SK-N-SH (cell line): Measurements from ENCODE around the gene VPS4B. TPM values are rescaled to one million over a fixed set of nuclear protein-coding genes. Genes with fewer than 3 reads are reported as not detected.

Experiments used
- CTCF ChIA-PET: fragments of 300-600, 350-600 bp; formaldehyde crosslinking; extraction: SDS; loops from one replicate; lab custom pipeline; 2021; lab: Yijun Ruan, JAX
- POLR2A ChIA-PET: fragments of 350-600 bp; sonication (Branson Sonifier 250); formaldehyde crosslinking; extraction: SDS; loops from one replicate; lab custom pipeline; 2020; ENCODE audit warnings: antibody characterized with exemption, inconsistent platforms; lab: Yijun Ruan, JAX
- DNase-seq: peaks from one replicate; pipeline ENCODE4 v3.0.0; 2012
- H2AFZ ChIP-seq: fragments of 200-600 bp; sonication (generic); 2 replicates; pipeline ENCODE4 v1.8.1; 2016; ENCODE audit warnings: antibody characterized with exemption, mild to moderate bottlenecking, low read depth
- H3F3A ChIP-seq: fragments of 200-600 bp; sonication (generic); replicated peaks from 2 replicates; pipeline ENCODE3; 2016; ENCODE audit warnings: antibody characterized with exemption, mild to moderate bottlenecking; ENCODE audit not compliant: insufficient read depth
- H3K27ac ChIP-seq, 2 experiments: fragments of 200-500 bp in 1 of 2; fragments of 200-600 bp in 1 of 2; sonication (Bioruptor generic) in 1 of 2; sonication (generic), shearing (Covaris generic) in 1 of 2; 2 replicates each; pipeline versions ENCODE4 v1.5.1 to v1.6.1; 2014 to 2016; ENCODE audit warnings: low read depth in 2 of 2, inconsistent platforms in 1 of 2, low read length in 1 of 2, mild to moderate bottlenecking in 1 of 2, mixed read lengths in 1 of 2
- H3K27me3 ChIP-seq: fragments of 200-600 bp; sonication (generic), shearing (Covaris generic); 2 replicates; pipeline ENCODE4 v1.6.1; 2016; ENCODE audit warnings: mixed run types; ENCODE audit not compliant: insufficient read depth
- H3K36me3 ChIP-seq, 2 experiments: fragments of 200-500 bp in 1 of 2; fragments of 200-600 bp in 1 of 2; sonication (Bioruptor generic) in 1 of 2; sonication (generic) in 1 of 2; replicated peaks in 1 of 2; 2 replicates each; pipeline versions ENCODE3 to v1.5.1; 2014 to 2016; ENCODE audit warnings: low read length in 1 of 2, mild to moderate bottlenecking in 1 of 2; ENCODE audit not compliant: insufficient read depth in 2 of 2, control insufficient read depth in 1 of 2
- H3K4me1 ChIP-seq, 2 experiments: fragments of 200-500 bp in 1 of 2; fragments of 200-600 bp in 1 of 2; sonication (Bioruptor generic) in 1 of 2; sonication (generic), shearing (Covaris generic) in 1 of 2; 2 replicates each; pipeline versions ENCODE4 v1.5.1 to v1.6.1; 2014 to 2016; ENCODE audit warnings: low read depth in 1 of 2, low read length in 1 of 2, mixed run types in 1 of 2; ENCODE audit not compliant: insufficient read depth in 2 of 2, control insufficient read depth in 1 of 2
- H3K4me2 ChIP-seq: fragments of 200-600 bp; sonication (generic), shearing (Covaris generic); 2 replicates; pipeline ENCODE4 v1.6.1; 2017; ENCODE audit warnings: mixed run types
- H3K4me3 ChIP-seq, 2 experiments: fragments of 200-500 bp in 1 of 2; fragments of 200-600 bp in 1 of 2; sonication (Bioruptor generic) in 1 of 2; sonication (generic), shearing (Covaris generic) in 1 of 2; 2 replicates each; pipeline versions ENCODE4 v1.5.1 to v1.8.1; 2014 to 2016; ENCODE audit warnings: low read depth in 2 of 2, inconsistent platforms in 1 of 2, low read length in 1 of 2, mild to moderate bottlenecking in 1 of 2, mixed read lengths in 1 of 2, moderate library complexity in 1 of 2
- H3K79me2 ChIP-seq: fragments of 200-600 bp; sonication (generic); 2 replicates; pipeline ENCODE4 v1.8.1; 2017; ENCODE audit warnings: mild to moderate bottlenecking; ENCODE audit not compliant: insufficient read depth
- H3K9ac ChIP-seq: fragments of 200-600 bp; sonication (generic); 2 replicates; pipeline ENCODE4 v1.6.1; 2017; ENCODE audit warnings: mixed run types
- H3K9me2 ChIP-seq: fragments of 200-600 bp; sonication (generic); 2 replicates; pipeline ENCODE4 v1.6.1; 2017; ENCODE audit warnings: mixed run types
- H3K9me3 ChIP-seq: fragments of 200-600 bp; sonication (generic); 2 replicates; pipeline ENCODE4 v1.6.1; 2017; ENCODE audit warnings: mixed run types, mild to moderate bottlenecking, moderate library complexity
- H4K20me1 ChIP-seq: fragments of 200-600 bp; sonication (generic); 2 replicates; pipeline ENCODE4 v1.6.1; 2017; ENCODE audit warnings: mild to moderate bottlenecking, mixed run types; ENCODE audit not compliant: insufficient read depth
- CTCF ChIP-seq: fragments of 200-600 bp; sonication (generic); IDR thresholded peaks from 2 replicates; pipeline ENCODE4 v1.6.1; 2017; ENCODE audit warnings: antibody characterized with exemption, mild to moderate bottlenecking, moderate library complexity
- ELF1 ChIP-seq: IDR thresholded peaks from 2 replicates; pipeline ENCODE4 v1.4.0; 2012
- EZH2phosphoT487 ChIP-seq: fragments of 200-600 bp; sonication (generic); IDR thresholded peaks from 2 replicates; pipeline ENCODE4 v1.6.1; 2017; ENCODE audit warnings: low read depth, mixed run types, mild to moderate bottlenecking, antibody characterized with exemption, moderate library complexity, borderline replicate concordance
- FOSL2 ChIP-seq: IDR thresholded peaks from 2 replicates; pipeline ENCODE4 v1.4.0; 2012; ENCODE audit warnings: low read depth, mild to moderate bottlenecking, moderate library complexity, borderline replicate concordance
- FOXJ3 ChIP-seq: sonication (generic); formaldehyde crosslinking; IDR thresholded peaks from 2 replicates; pipeline ENCODE4 v1.5.1; 2020; ENCODE audit warnings: mild to moderate bottlenecking, missing genetic modification reagents
- FOXM1 ChIP-seq: IDR thresholded peaks from 2 replicates; pipeline ENCODE4 v1.4.0; 2012; ENCODE audit warnings: low read depth, mild to moderate bottlenecking
- GATA2 ChIP-seq: sonication (generic); formaldehyde crosslinking; IDR thresholded peaks from 2 replicates; pipeline ENCODE4 v1.5.0; 2020; ENCODE audit warnings: mild to moderate bottlenecking, missing genetic modification reagents
- JUND ChIP-seq: IDR thresholded peaks from 2 replicates; pipeline ENCODE4 v1.4.0; 2012
- MAX ChIP-seq: IDR thresholded peaks from 2 replicates; pipeline ENCODE4 v1.4.0; 2012; ENCODE audit warnings: low read depth
- MEF2A ChIP-seq: IDR thresholded peaks from 2 replicates; pipeline ENCODE4 v1.4.0; 2012; ENCODE audit warnings: low read depth, borderline replicate concordance
- NFIC ChIP-seq: IDR thresholded peaks from 2 replicates; pipeline ENCODE4 v1.4.0; 2012; ENCODE audit warnings: borderline replicate concordance
- NRF1 ChIP-seq: IDR thresholded peaks from 2 replicates; pipeline ENCODE4 v1.6.1; 2012; ENCODE audit warnings: low read depth, mild to moderate bottlenecking, low read length
- PBX3 ChIP-seq: IDR thresholded peaks from 2 replicates; pipeline ENCODE4; 2012
- POLR2AphosphoS5 ChIP-seq: IDR thresholded peaks from 2 replicates; pipeline ENCODE4 v1.6.1; 2012; ENCODE audit warnings: low read depth, low read length
- RXRA ChIP-seq: IDR thresholded peaks from 2 replicates; pipeline ENCODE4 v1.4.0; 2012; ENCODE audit warnings: low read depth, mild to moderate bottlenecking, borderline replicate concordance
- TAF1 ChIP-seq: IDR thresholded peaks from 2 replicates; pipeline ENCODE4 v1.6.1; 2012; ENCODE audit warnings: low read depth, mild to moderate bottlenecking, low read length, moderate library complexity, borderline replicate concordance
- TCF12 ChIP-seq: IDR thresholded peaks from 2 replicates; pipeline ENCODE4 v1.4.0; 2012
- TEAD4 ChIP-seq: IDR thresholded peaks from 2 replicates; pipeline ENCODE4 v1.4.0; 2012; ENCODE audit warnings: mild to moderate bottlenecking, borderline replicate concordance; ENCODE audit not compliant: insufficient read depth
- USF1 ChIP-seq: IDR thresholded peaks from 2 replicates; pipeline ENCODE4 v1.4.0; 2012; ENCODE audit warnings: low read depth, borderline replicate concordance
- USF2 ChIP-seq: fragments of 150-350 bp; IDR thresholded peaks from 2 replicates; pipeline ENCODE4 v1.6.1; 2017; ENCODE audit warnings: antibody characterized with exemption, low read length, low read depth, borderline replicate concordance
- YY1 ChIP-seq: IDR thresholded peaks from 2 replicates; pipeline ENCODE4 v1.4.0; 2012; ENCODE audit warnings: low read depth, mild to moderate bottlenecking
- WGBS: methylation state at CpG from one replicate; pipeline ENCODE4 v1.1.6; 2017; ENCODE audit warnings: low lambda C conversion rate; 5-methylcytosine and 5-hydroxymethylcytosine counted together
- polyA plus RNA-seq, 3 experiments: library from polyadenylated mRNA; depleted of rRNA; stranded (reverse); fragments of >200 nt; gene quantifications; 2 replicates each; pipeline ENCODE4 v1.2.3, GENCODE V29; 2012

The VPS4B gene
- polyA plus RNA-seq, 1 of the 3 experiments (the other 2 are of a cell fraction) = 15.0 TPM

- TF ChIP-seq POLR2AphosphoS5 = no peak
- no peak for TF ChIP-seq RXRA
- no peak for TF ChIP-seq GATA2 (CRISPR knock-in tag)
- no peak for TF ChIP-seq YY1
Measured at GRCh38 chr18:63376538-63376937, 45.7 kb downstream of the VPS4B start (continued).

- Histone ChIP-seq H4K20me1 (no peaks in the 10 kb centered on the region), H3K9me2 (no peaks in the 10 kb centered on the region), H2AFZ (no peak overlapping the region), H3K79me2 (no peaks in the 10 kb centered on the region), H3K4me2 (no peak overlapping the region), H3K9ac (no peak overlapping the region), H3K4me1 (peaks cover 0 to 16% of the 10 kb centered on the region in 2 experiments; a peak in 1 of 4 replicates), H3K9me3 (no peaks in the 10 kb centered on the region), H3K27me3 (no peaks in the 10 kb centered on the region), H3K4me3 (no peak overlapping the region), H3F3A (peaks cover 11% of the 10 kb centered on the region), H3K27ac (no peak overlapping the region), H3K36me3 (no peaks in the 10 kb centered on the region)
- POLR2A ChIA-PET = no interaction called here
- TF ChIP-seq FOSL2 = no peak
- no peak for TF ChIP-seq RXRA
- no peak for TF ChIP-seq USF1
- no peak for TF ChIP-seq TEAD4
- TF ChIP-seq ELF1 = no peak
- no peak for TF ChIP-seq NFIC
- WGBS = 89% methylated on average over 1 of the region's 1 CpG
- CTCF ChIA-PET = no interaction called here
- DNase-seq = no peak
Measured at GRCh38 chr18:63374540-63374939, 47.7 kb downstream of the VPS4B start.

- CTCF ChIA-PET = interaction anchor here (1.2 kb wide), 1 partner anchor 9 kb away, joined by 4 read pairs; no protein-coding TSS in a partner anchor
Measured at GRCh38 chr18:63373161-63373560, 49.1 kb downstream of the VPS4B start.

More at GRCh38 chr18:63373161-63373560, 49.1 kb downstream of the VPS4B start:
- Histone ChIP-seq H3K27me3 (no peaks in the 10 kb centered on the region), H3K27ac (no peak overlapping the region), H3K36me3 (no peaks in the 10 kb centered on the region), H3K9me3 (no peaks in the 10 kb centered on the region), H3K9ac (no peak overlapping the region), H3K4me1 (peaks cover 0 to 5% of the 10 kb centered on the region in 2 experiments; a peak in 1 of 4 replicates), H2AFZ (no peak overlapping the region), H3K9me2 (no peaks in the 10 kb centered on the region), H3K4me3 (no peak overlapping the region), H3K79me2 (no peaks in the 10 kb centered on the region), H3K4me2 (no peak overlapping the region), H3F3A (no peaks in the 10 kb centered on the region), H4K20me1 (no peaks in the 10 kb centered on the region)
- TF ChIP-seq CTCF = no peak
- TF ChIP-seq NRF1 = no peak
- no peak for TF ChIP-seq MEF2A
- TF ChIP-seq POLR2AphosphoS5 = no peak
- TF ChIP-seq TEAD4 = no peak
- no peak for TF ChIP-seq PBX3
- TF ChIP-seq USF1 = no peak
- no peak for TF ChIP-seq NFIC
- no peak for TF ChIP-seq USF2
- TF ChIP-seq GATA2 (CRISPR knock-in tag) = no peak
- no peak for TF ChIP-seq FOXM1
- TF ChIP-seq RXRA = no peak
- TF ChIP-seq TCF12 = no peak
- TF ChIP-seq JUND = no peak
- TF ChIP-seq MAX = no peak
- no peak for TF ChIP-seq TAF1
- TF ChIP-seq FOXJ3 (CRISPR knock-in tag) = no peak
- TF ChIP-seq EZH2phosphoT487 = no peak
- no peak for TF ChIP-seq FOSL2
- no peak for TF ChIP-seq YY1
- POLR2A ChIA-PET = no interaction called here
- DNase-seq = no peak
- 83% methylated on average over 1 of the region's 1 CpG for WGBS
